Stimulated activated CD4-positive, alpha-beta T cell treated with anti-CD3 and anti-CD28 coated beads, Interleukin-12 subunit alpha, Interleukin-12 subunit beta, amount 100 ng/mL, for 48 hours (primary cell): ENCODE results near the gene TATDN3.
"Not testable (repeated sequence)": the region's sequence is repeated elsewhere in the genome, so short reads cannot be mapped to it uniquely, and the experiment has no call there.

Experiments used
- DNase-seq, 3 donors: peaks; one replicate each; pipeline ENCODE4 v3.0.0-alpha.2; 2020; ENCODE audit warnings: low read depth in 2 of 3, low spot score in 1 of 3

TATDN3 gene, protein sequence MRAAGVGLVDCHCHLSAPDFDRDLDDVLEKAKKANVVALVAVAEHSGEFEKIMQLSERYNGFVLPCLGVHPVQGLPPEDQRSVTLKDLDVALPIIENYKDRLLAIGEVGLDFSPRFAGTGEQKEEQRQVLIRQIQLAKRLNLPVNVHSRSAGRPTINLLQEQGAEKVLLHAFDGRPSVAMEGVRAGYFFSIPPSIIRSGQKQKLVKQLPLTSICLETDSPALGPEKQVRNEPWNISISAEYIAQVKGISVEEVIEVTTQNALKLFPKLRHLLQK

DNA sequence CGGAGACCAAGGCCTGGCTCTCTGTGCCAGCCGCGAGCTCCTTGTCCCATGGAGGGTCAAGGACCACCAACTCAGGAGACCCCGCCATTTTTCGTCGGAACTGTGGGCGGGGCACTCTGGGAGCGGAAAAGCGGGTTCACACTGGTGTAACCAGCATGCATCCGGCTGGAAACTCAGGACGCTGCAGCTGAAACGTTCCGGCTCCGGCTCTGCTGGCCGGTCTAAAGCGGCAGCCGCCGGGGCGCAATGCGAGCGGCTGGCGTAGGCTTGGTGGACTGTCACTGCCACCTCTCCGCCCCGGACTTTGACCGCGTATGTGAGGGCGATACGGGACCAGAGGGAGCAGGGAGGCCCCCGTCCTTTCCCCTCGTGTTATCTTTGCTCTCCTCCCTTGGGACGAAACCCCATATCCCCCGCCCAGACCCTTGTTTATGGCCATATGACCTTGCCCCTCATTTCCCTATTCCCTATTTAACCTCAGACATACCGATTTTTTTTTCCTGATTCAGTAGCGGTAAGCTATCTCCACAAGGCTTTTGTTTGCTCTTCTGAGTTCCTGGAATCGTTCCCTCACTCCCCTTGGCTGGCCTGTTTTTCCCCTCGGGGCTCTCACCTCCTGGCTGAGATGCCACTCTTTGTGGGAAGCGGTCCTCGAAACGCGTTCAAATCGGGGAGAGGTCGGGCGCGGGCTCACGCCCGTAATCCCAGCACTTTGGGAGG, at the start of gene TATDN3, which contains the start of gene NSL1:
Gene TATDN3 (plus strand): TSS at position 219 of the 720 bp plus-strand sequence. CDS start 28 bp downstream, at position 247.
Gene NSL1 (minus strand): TSS at position 102 of the 720 bp plus-strand sequence. CDS start 14 bp downstream, at position 88.
- peak; percentile 88 to 100 (median 90) for DNase-seq

DNA sequence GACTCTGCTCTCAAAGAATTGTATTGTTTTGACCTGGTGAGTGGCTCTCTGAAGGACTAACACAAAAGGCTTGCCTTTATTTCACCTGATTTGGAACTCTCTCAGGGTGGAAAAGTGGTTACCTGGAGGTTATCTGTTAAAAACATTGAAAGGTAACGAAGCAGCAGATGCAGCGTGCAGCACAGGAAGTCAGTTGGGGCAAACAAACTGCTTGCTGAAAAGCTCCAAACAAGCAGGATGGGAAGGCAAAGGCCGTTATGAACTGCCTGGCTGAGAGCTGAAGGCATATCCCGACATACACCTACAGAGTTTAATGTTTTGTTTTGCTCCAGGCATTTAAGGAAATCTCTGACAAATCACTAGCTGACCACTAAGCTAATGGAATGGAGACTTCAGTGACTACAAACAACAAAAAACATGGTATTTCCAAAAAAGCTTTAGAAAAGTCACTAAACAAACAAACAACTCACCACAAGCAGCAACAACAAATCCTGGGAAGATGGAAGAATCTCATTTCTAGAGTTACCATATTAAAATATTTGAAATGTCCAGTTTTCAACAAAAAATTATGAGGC, 47.7 kb upstream of the TATDN3 start:
- no peak for DNase-seq

DNA sequence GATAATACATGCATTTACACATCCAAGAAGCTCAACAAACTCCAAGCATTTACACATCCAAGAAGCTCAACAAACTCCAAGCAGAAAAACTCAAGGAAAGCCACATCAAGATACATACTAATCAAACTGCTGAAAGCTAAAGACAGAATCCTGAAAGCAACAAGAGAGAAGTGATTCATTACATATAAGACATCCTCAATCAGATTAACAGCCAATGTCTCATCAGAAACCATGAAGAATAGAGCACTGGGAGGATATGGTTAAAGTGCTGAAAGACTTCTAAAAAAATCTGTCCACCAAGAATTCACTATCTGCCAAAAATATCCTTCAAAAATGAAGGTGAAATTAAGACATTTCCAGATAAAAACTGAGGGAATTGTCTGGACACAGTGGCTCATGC, 46.4 kb upstream of the TATDN3 start:
- DNase-seq, result no peak

DNA sequence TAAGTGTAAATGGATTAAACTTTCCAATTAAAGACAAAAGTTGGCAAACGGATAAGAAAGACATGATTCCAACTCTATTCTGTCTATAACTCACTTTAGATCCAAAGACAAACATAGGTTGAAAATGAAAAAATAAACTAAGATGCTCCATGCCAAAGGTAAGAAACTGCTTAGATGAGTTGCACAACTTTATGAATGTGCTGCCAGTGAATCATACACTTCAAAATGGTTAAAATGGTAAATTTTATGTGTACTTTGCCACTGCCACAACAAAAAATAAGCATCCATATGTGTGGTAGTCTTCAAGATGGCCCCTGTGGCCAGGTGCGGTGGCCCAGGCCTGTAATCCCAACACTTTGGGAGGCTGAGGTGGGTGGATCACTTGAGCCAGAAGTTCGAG, 45.1 kb upstream of the TATDN3 start:
- no peak for DNase-seq

DNA sequence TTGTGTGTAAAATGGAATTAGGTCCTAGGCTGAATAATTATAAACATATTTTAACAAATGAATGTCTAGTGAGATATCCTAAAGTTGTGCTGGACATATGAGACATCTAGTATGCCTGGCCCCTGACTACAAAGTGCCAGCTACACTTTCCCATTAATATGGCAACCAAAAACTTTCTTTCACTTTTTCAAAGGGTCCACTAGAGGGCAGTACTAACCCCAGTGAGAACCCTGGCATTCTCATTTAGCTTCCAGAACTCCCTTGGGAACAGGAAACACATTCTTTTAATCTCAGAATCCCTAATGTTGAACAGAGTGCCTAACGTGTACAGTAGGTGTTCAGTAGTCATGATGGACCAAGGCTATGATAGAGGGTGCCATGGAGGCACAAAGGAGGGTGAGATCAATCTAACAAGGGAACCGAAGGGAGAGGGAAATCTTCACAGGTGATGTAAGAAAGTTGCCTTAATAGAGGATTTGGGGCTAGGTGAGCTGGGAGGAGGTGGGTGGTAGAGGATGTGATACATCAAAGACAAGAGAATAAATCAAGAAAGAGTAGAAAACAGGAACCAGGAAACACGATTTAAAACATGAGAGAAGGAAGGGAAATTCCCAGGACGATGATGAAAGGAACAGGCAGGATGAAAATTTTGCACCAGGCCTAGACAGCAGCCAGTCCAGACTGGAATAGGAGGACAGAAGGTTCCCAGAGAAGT, 41.7 kb upstream of the TATDN3 start:
- DNase-seq, result no peak

DNA sequence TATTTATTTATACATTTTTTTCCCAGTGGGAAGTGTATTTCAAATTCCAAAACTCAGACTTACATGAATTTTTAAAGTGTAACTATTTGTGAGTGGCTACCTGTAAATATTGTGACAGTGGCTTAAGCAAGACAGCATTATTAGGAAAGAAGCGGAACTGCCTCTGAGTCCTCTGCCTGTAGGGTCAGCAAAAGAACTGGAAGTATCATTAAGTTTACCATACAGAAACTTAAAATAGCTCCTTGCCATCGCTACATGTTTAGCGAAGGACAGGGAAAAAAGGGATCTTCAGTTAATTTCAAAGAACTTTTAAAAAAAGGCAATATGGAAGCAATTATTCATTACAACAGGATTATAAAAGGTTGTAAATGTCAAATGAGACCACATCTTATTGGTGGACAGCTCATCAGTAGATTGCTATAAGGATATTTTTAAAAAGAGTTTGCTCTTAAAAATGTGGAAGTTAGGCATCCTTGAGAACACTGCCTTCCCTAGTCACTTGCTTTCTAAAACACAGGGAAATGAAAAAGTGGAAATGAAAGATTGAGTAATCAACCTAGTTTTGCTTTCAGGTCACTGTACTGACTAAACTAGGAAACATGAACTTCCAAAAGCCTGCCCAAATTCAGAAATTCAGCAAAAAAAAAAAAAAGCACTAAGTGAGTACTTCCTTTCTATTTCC, 39.3 kb upstream of the TATDN3 start:
- no peak for DNase-seq

DNA sequence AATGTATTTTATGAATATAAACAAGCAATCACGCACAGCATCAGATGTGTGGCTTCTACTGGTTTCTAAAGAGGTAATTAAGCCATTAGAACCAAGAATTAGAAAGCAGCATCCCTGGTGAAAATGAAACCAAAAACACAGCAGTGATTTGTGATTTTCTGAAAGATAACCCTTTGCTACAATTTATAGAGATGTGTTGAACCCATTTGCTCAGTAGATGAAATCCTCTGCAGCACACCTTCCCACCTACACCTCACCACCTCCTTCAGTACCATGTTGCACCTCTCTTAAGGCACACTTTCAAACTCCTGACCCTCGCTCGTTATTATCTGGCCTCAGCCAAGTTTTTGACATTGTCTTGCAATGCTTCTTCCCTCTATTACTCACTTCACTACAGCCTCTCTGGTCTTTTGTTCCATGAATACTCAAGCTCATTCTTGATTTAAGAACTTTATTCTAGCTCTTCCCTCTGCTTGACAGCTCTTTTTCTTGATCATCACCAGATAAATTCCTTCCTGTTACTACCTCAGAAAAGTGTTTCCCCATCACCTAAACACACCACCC, 38.7 kb upstream of the TATDN3 start:
- DNase-seq, result no peak

- no peak for DNase-seq
These were observed 37.9 kb upstream of the TATDN3 start for GRCh38 chr1:212753749-212754148.

DNA sequence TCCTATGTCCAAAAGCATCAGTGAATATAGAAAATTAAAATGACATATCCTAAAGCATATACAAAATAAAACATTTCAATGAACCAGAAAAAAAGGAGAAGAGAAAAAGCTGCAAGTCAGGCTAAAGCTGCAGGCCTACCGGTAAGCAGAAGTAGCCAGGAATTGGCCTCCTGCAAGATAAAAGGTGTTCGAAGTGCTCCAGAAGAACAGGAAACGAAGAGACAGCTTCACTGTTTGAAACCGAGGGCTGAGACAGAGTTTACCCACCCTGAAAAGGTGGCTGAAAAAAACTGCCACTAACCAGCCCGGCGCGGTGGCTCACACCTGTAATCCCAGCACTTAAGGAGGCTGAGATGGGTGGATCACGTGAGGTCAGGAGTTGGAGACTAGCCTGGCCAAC, 37.5 kb upstream of the TATDN3 start:
- no peak for DNase-seq

DNA sequence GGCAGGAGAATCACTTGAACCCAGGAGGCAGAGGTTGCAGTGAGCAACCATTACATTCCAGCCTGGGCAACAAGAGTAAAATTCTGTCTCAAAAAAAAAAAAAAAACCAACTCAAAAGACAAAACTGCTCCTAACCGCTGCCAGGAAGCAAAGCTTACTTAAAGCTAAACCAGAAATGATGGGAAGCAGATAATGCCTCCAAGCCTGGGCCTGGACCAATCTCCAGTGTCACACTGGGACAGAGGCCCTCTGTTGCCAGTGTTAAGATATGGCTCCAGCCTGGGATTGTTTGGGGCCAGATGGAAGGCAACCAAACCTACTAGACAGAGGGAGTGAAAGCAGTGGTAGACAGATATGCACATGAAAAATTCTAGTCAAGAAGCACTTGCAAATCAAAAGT, 37.0 kb upstream of the TATDN3 start:
- DNase-seq, result no peak

- DNase-seq, result no peak
These were observed 32.0 kb upstream of the TATDN3 start for GRCh38 chr1:212759683-212760082.

- peak; percentile 33 to 60 (median 48) for DNase-seq
These were observed 31.4 kb upstream of the TATDN3 start for GRCh38 chr1:212760126-212760823.

GRCh38 chr1:212762234-212762633, 29.5 kb upstream of the TATDN3 start:
- no peak for DNase-seq

DNA sequence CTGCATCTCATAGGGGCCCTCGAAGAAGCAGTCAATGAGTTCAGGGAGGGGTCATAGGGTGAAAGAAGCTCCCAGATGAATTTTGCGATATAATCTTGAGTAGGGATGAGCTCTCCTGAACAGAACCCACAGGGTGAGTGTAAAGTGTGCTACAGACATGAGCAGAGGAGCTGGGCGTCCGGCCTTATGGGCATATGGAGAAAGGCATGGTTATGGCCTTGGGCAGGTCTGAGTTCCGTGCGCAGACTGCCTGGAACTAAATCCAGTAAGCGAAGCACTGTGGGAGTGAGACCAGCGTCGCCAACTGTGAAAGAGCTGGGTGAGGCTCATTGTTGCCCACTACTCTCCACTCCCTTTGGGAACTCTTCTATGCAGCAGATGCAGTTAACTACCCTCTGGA, 28.9 kb upstream of the TATDN3 start:
- DNase-seq, result no peak

GRCh38 chr1:212764718-212765281, 26.9 kb upstream of the TATDN3 start:
- DNase-seq, result not testable (repeated sequence)

- not testable (repeated sequence) for DNase-seq
These were observed 24.9 kb upstream of the TATDN3 start for GRCh38 chr1:212766825-212767224.

DNA sequence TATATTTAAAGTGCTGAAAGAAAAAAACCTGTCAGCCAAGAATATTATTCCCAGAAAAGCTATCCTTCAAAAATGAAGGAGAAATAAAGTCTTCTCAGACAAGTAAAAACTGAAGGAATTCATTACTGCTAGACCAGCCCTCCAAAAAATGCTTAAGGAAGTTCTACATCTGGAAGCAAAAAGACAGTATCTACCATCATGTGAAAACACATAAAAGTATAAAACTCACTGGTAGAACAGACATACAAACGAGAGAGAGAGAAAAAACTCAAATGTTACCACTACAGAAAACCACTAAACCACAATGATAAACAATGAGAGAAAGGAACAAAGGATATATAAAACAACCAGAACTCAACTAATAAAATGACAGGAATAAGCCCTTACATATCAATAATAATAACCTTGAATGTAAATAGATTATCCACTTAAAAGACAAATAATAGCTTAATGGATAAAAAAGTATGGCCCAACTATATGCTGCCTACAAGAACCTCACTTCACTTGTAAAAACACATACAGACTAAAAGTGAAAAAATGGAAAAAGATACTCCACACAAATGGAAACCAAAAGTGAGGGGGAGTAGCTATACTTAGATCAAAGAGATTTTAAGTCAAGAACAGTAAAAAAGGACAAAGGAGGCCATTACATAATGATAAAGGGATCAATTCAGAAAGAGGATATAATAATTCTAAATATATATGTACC, 22.1 kb upstream of the TATDN3 start:
- DNase-seq, result no peak

DNA sequence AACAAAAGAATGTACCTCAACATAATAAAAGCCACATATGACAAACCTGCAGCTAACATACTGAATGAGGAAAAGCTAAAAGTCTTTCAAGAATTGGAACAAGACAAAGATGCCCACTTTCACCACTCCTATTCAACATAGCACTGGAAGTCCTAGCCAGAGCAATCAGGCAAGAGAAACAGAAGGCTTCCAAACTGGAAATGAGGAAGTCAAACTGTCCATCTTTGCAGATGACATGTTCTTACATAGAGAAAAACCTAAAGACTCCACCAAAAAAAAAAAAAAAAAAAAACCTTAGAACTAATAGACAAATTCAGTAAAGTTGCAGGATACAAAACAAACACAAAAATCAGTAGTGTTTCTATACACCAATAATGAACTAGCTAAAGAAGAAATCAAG, 20.4 kb upstream of the TATDN3 start:
- no peak for DNase-seq

GRCh38 chr1:212773011-212773410, 18.7 kb upstream of the TATDN3 start:
- no peak for DNase-seq
